MM.1S (cell line): ENCODE measurements around the gene SLC24A4.

Experiments used
- CTCF ChIP-seq: fragments of 300-600 bp; sonication (generic); IDR thresholded peaks from 2 replicates; pipeline ENCODE4 v1.5.1; 2016; ENCODE audit warnings: antibody characterized with exemption, low read length, mixed read lengths
- EZH2 ChIP-seq: fragments of 300-600 bp; sonication (generic); optimal IDR thresholded peaks from 2 replicates; pipeline ENCODE3; 2017; ENCODE audit warnings: low read depth, mild to moderate bottlenecking, antibody characterized with exemption, low read length, mixed read lengths

- TF ChIP-seq CTCF (no peak), EZH2 (no peak)
These were observed 189.8 kb downstream of the SLC24A4 start for GRCh38 chr14:92512807-92513203.
